Ishikawa (cell line): ENCODE data around the gene CLDN5.

Experiments used
- CEBPB ChIP-seq: IDR thresholded peaks from 2 replicates; pipeline ENCODE4 v1.6.1; 2012
- CREB1 ChIP-seq: IDR thresholded peaks from 2 replicates; pipeline ENCODE4 v1.6.1; 2012; ENCODE audit warnings: low read depth
- EGR1 ChIP-seq: IDR thresholded peaks from 2 replicates; pipeline ENCODE4 v1.6.1; 2012
- EP300 ChIP-seq: IDR thresholded peaks from 2 replicates; pipeline ENCODE4 v1.6.1; 2012; ENCODE audit warnings: borderline replicate concordance
- FOXM1 ChIP-seq: IDR thresholded peaks from 2 replicates; pipeline ENCODE4 v1.6.1; 2012; ENCODE audit warnings: low read depth, borderline replicate concordance
- MAX ChIP-seq: IDR thresholded peaks from 2 replicates; pipeline ENCODE4 v1.6.1; 2012
- RAD21 ChIP-seq: IDR thresholded peaks from 2 replicates; pipeline ENCODE4 v1.6.1; 2012; ENCODE audit warnings: low read depth
- TAF1 ChIP-seq: IDR thresholded peaks from 2 replicates; pipeline ENCODE4 v1.6.1; 2012; ENCODE audit warnings: low read depth, mild to moderate bottlenecking
- TCF12 ChIP-seq: IDR thresholded peaks from 2 replicates; pipeline ENCODE4 v1.6.1; 2012; ENCODE audit warnings: low read depth
- TEAD4 ChIP-seq: IDR thresholded peaks from 2 replicates; pipeline ENCODE4 v1.6.1; 2012
- TF ChIP-seq, protein P1 (sequence below): IDR thresholded peaks from 2 replicates; pipeline ENCODE4 v1.6.1; 2012

- TF ChIP-seq EP300 = no peak
- no peak for TF ChIP-seq RAD21
- no peak for TF ChIP-seq TEAD4
- no peak for TF ChIP-seq TAF1
- TF ChIP-seq MAX = no peak
- no peak for TF ChIP-seq CREB1
- TF ChIP-seq, protein P1, sequence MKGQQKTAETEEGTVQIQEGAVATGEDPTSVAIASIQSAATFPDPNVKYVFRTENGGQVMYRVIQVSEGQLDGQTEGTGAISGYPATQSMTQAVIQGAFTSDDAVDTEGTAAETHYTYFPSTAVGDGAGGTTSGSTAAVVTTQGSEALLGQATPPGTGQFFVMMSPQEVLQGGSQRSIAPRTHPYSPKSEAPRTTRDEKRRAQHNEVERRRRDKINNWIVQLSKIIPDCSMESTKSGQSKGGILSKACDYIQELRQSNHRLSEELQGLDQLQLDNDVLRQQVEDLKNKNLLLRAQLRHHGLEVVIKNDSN = no peak
- TF ChIP-seq FOXM1 = no peak
- TF ChIP-seq CEBPB = no peak
- no peak for TF ChIP-seq TCF12
- TF ChIP-seq EGR1 = no peak
These were observed 31.6 kb downstream of the CLDN5 start for GRCh38 chr22:19492504-19493174.
